Epithelial cell of prostate (primary cell): ENCODE results near the gene IGSF3.
A peak's percentile ranks its signal among the peaks of the same experiment; 100 is the strongest.
"Not testable (repeated sequence)": the region's sequence is repeated elsewhere in the genome, so short reads cannot be mapped to it uniquely, and the experiment has no call there.

Experiments used
- DNase-seq: peaks from one replicate; pipeline ENCODE4 v3.0.0-alpha.2; 2011; ENCODE audit warnings: low read depth, low spot score
- H3K27ac ChIP-seq: fragments of 450-650 bp; 2 replicates; pipeline ENCODE4 v1.5.1; 2017; ENCODE audit warnings: mild to moderate bottlenecking

IGSF3 gene

DNA sequence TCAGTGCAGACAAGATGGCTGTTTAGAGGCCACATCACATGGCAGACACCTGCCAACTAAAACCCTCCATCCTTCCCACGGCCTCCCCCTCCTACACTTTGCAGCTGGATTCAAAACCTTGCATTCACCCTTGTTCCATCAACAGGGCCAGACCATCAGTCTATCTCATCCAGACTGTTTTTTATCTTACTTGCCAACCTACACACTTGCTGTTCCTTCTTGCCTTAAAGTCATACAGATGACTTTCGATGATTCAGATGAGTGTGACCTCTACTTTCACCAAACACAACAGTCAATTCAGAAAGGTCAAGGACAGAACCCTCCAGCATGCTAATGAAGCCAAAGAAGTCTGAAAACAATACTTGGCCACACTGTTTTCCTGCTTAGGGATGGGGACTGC is 29.9 kb downstream of the IGSF3 start:
- H3K27ac ChIP-seq, DNase-seq: not testable (repeated sequence)

DNA sequence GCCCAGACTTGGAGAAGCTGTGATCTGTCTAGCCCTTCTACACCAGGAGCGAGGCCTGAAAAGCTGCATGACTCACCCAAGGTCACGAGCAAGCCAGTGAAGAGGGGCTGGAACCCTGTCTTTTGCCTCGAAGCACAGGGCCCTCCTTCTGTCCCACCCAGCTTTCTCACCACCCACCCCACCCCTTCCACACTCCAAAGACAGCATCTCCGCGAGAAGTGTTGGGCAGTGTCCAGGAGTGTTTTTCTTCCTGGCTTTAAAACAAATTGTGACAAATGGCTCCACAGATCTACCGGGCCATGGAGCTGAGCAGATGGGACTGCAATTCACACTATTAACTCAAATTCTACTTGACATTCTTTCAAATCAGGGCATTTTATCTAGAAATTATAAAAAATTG is 30.9 kb downstream of the IGSF3 start:
- not testable (repeated sequence) for DNase-seq, H3K27ac ChIP-seq

GRCh38 chr1:116634386-116634785 is 33.1 kb downstream of the IGSF3 start:
- not testable (repeated sequence) for DNase-seq, H3K27ac ChIP-seq

DNA sequence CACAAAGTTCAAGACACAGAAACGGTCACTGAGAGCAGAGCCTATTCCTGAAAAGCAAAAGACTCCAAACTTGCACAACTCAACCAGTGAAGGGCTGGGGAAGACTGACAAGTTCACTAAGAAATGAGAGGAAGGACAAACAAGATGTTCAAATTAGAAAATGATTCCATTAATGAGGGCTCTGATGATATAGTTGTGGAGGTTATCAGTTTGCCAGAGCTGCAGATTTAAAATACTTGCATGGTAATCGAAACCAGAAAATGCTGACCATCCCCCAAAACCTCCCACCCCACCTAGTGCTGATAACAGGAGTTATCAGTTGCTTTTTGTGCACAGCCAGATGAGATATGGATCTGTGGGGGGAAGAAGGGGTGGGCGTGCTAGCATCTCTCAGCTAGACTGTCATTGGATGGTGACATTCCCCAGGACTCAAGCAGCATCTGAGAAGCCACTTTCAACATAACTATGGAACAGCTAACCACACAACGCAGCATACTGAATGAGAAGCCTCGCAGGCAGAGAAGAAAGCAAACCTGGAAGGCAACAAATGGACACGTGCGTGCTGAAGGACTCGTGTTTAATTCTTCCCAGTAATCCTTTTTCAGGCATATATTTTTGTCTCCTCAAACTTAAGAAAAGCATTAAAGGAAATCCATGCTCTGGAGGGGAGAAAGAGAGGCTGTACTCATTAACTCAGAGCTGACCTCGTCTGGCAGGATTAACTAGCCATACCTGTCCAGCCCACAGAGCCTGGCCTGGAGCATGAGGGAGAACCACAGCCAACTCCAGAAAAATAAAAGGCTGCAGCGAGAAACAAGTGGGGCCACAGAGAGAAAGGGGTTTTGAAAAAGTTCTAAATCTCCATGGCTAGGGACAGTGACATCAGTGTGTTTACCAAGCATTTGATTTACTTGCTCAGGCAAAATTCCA is 35.3 kb downstream of the IGSF3 start:
- not testable (repeated sequence) for DNase-seq

GRCh38 chr1:116631554-116631953 is 36.0 kb downstream of the IGSF3 start:
- not testable (repeated sequence) for DNase-seq, H3K27ac ChIP-seq

More for the DNA sequence above, 35.3 kb downstream of the IGSF3 start:
- not testable (repeated sequence) for H3K27ac ChIP-seq

- H3K27ac ChIP-seq, DNase-seq: not testable (repeated sequence)
Observed at GRCh38 chr1:116630057-116630456, 37.5 kb downstream of the IGSF3 start.

DNA sequence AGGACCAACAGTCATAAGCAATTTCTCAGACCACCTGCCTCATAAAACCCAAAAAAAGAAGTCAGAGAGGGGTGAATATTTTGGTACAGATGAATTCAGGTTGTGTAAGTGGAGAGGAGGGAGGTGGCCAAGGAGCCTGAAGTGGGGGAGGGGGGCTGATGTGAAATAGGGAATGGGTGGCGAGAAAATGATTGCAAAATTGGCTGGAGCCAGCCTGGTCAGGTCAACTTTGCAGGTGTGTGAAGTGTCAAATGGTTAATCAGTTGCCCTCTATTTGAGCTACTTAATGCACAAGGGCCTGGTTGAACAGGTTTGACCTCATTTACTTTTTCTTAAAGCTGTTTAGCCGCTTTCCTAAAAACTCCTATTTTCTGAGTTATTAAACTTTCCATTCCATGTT is 38.1 kb downstream of the IGSF3 start:
- not testable (repeated sequence) for DNase-seq, H3K27ac ChIP-seq

DNA sequence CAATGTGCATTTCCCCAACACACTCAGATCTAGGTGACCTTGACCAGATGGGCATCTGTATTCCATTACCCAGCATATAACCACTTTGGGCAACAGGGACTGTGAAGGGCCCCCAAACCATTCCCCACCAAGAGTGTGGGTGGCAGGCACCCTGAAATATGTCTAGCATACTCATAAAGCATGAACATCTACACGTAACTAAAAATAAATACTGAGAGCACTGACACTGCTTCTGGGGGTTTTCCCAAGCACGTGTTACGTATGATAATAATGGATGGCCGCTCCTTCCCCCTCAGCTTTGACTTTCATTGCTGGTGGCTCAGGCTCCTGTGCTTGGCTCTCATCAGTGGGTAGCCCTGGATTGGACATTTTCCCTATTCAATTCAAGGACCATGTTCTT is 39.1 kb downstream of the IGSF3 start:
- H3K27ac ChIP-seq = no peak overlapping the region
- DNase-seq = no peak

DNA sequence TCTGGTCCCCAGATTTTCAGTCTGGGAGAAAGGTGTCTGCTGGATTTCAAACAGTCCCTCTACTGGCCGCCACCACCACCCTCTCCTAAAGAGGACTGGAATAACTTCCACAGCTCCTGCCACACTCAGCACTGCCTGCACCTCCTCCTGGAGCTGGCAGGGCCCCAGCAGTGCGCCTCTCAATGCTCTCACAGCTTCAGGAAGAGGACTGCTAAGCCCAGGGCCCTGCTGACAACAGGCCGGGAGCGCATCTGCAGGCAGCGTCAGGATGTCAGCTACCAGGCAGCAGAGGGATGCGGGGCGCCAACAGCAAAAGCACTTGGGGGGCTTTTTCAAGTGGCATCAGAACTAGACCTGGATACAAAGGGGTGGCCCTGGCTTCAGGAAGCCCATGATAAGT is 40.2 kb downstream of the IGSF3 start:
- H3K27ac ChIP-seq, DNase-seq: not testable (repeated sequence)

DNA sequence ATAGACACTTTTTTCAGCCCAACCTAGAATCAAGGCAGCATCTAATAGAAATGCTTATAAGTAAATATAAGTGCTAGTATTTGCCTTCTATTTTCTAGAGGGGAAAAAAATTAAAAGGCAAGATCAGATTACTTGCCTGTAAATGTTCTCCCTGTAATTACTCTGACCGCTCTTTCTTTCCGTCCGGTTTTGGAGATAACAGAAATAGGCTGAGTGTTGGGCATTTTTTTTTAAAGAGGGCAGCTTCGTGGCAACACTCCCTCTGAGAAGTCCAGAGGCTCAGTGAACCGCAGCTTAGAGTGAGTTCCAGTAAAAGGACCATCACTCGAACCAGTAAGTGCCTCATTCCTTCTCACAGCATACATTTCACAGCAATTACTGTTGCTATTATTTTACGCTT is 40.6 kb downstream of the IGSF3 start:
- DNase-seq, H3K27ac ChIP-seq: not testable (repeated sequence)

GRCh38 chr1:116625155-116625554 is 42.4 kb downstream of the IGSF3 start:
- H3K27ac ChIP-seq, DNase-seq: not testable (repeated sequence)

DNA sequence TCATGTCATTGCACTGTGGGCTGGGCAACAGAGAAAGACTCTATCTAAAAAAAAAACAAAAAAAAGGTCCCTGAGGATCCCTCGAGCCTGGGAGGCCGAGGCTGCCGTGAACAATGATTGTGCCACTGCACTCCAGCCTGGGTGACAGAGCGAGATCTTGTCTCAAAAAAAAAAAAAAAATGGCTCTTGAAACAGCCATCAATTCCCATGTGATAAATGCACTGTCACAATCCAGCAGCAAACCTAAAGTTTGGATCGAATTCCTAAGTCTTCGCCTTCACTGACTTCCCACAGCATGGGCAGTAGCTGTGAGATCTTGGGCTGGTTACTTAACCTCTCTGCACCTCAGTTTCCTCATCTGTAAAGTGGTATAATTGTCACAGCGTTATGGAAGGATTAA is 43.5 kb downstream of the IGSF3 start:
- H3K27ac ChIP-seq = no peak overlapping the region
- DNase-seq = no peak

- H3K27ac ChIP-seq = peak overlapping the region; percentile 84
- not testable (repeated sequence) for DNase-seq
Observed at GRCh38 chr1:116622496-116622895, 45.0 kb downstream of the IGSF3 start.

DNA sequence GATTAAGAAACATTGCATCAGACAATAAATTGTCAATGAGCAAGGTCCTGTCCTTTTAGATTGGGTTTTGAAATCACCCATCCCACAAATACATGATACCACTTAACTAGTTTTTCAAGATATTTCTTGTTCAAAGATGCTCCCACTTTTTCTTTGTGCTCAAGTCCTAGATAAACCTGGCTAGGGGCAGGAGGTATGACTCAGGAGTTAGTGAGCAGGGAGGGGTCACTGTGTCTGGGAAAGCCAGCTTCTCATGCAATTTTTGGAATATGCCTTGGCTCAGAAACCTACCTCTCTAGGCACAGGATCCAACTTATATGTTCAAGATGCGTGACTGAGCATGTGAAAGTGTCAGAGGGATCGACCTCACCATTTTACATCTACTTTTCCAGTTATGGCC is 45.8 kb downstream of the IGSF3 start:
- DNase-seq = not testable (repeated sequence)
- H3K27ac ChIP-seq = peak overlapping the region; percentile 84

- DNase-seq = not testable (repeated sequence)
- peak overlapping the region; percentile 84 for H3K27ac ChIP-seq
Observed at GRCh38 chr1:116620392-116620791, 47.1 kb downstream of the IGSF3 start.

DNA sequence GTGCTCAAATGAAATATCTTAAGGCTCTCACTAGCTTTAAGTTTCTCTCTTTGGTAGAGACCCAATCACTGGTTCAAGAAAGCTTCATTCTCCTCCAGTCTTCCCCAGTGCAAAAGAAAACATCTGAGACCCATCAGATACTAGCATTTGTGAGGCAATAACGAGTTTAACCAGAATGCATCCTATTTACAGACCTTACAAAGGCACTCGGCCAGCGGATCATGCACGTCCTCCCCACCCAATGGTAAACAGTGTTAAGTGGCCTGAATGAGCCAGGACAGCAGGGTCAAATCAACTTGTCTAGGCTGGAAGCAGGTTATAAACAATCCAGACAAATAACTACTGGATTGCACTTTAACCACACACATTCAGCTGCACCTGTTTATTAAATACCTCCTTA is 48.4 kb downstream of the IGSF3 start:
- DNase-seq, H3K27ac ChIP-seq: not testable (repeated sequence)

DNA sequence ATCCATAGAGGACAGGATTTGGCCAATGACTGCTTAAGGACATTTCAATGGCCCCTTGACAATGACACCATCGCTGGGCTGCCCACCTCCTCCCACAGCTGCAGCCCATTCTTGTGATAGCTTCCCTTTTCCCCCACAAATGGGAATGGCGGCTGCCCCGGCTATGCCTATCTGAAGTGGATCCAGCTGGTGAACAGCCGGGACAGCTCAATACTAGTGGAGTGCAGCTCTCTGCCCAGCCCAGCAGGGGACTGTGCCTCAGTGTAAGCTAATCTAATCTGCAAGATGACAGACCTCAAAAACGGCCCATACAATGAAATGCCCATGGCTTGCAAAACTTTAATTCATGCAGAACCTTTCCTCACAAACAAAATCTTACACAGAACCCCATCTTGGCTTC is 49.7 kb downstream of the IGSF3 start:
- H3K27ac ChIP-seq, DNase-seq: not testable (repeated sequence)

DNA sequence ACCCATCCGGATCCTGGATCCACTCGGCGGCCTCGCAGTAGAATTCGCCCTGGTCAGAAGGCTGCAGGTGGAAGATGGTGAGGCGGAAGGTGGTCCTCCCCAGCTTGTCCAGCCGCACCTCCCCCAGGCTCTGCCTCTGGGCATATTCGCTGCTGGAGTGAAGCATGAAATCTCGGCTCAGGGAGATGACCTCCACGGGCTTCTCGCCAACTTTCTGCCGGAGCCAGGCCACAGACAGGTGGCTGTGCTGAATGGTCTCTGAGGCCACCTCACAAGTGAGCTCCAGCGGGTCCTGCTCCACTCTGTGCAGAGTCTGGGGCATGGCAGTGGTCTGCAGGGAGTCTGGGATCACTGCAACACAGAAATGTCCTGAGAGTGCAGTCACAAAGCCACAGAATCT is 53.7 kb downstream of the IGSF3 start:
- not testable (repeated sequence) for DNase-seq

GRCh38 chr1:116609801-116610371 is 57.6 kb downstream of the IGSF3 start:
- H3K27ac ChIP-seq, DNase-seq: not testable (repeated sequence)

More for the DNA sequence above, 53.7 kb downstream of the IGSF3 start:
- H3K27ac ChIP-seq = not testable (repeated sequence)

- H3K27ac ChIP-seq, DNase-seq: not testable (repeated sequence)
Observed at GRCh38 chr1:116608841-116609240, 58.7 kb downstream of the IGSF3 start.

DNA sequence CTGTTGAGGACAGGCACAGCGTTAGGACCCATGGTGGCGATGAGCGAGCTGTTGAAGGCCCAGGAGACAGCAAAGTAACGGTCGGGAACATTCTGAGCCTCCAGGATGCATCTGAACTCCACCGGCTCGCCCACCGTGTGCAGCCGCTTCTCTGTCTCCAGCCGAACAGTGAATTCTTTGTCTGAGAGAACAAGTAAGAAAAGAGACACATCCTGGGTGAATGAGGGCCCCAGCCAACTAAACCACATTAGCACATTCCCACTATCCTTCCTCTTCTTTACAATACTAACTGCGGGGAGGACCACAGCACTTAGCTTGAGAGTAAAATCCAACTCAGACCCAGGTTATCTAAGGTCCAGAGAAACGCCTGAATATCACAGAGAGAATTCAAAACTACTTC is 59.4 kb downstream of the IGSF3 start:
- DNase-seq, H3K27ac ChIP-seq: not testable (repeated sequence)
